K562 (cell line): ENCODE measurements around the gene LMF2. TPM values are rescaled to one million over a fixed set of nuclear protein-coding genes. Genes with fewer than 3 reads are reported as not detected.

Experiments used
- ATAC-seq: fragments of 200-7000 bp; cut with Tn5 transposase; 3 replicates; pipeline ENCODE4 v1.9.1; 2020; ENCODE audit warnings: moderate library complexity
- BruUV-seq: library from RNA; stranded (reverse); fragments of 400-500 nt; replicated peaks from 2 replicates; lab custom pipeline; 2021; lab: Mats Ljungman, UMichigan
- CTCF ChIA-PET: fragments of 300-600 bp; formaldehyde crosslinking; extraction: SDS; loops from one replicate; lab custom pipeline; 2021; ENCODE audit warnings: low intra/inter-chr PET ratio; lab: Yijun Ruan, JAX
- POLR2A ChIA-PET: fragments of 300-600, 350-650 bp; sonication (Branson Sonifier 250); formaldehyde crosslinking; extraction: SDS; loops from one replicate; lab custom pipeline; 2021; ENCODE audit warnings: antibody characterized with exemption, inconsistent platforms; lab: Yijun Ruan, JAX
- DNase-seq, 4 experiments: peaks; one replicate each; pipeline versions ENCODE4 v3.0.0 to v3.0.0-alpha.2; 2011 to 2018; ENCODE audit warnings: low spot score in 3 of 4, mixed read lengths in 3 of 4; ENCODE audit errors: extremely low read depth in 1 of 4
- FAIRE-seq: peaks from 2 replicates; lab custom pipeline; 2011; peaks lifted over from hg19 to GRCh38; lab: Jason Lieb, UNC
- H2AFZ ChIP-seq: 2 replicates; pipeline ENCODE4 v1.6.0; 2011; ENCODE audit warnings: low read depth, low read length, control low read depth, inconsistent platforms
- H3K27ac ChIP-seq: fragments of 200-600 bp; 3 replicates; pipeline ENCODE4 v1.8.0; 2011; ENCODE audit warnings: low read depth, mild to moderate bottlenecking, control low read depth, inconsistent platforms, low read length, moderate library complexity, mixed read lengths; ENCODE audit errors: extremely low read depth
- H3K27me3 ChIP-seq, 2 experiments: fragments of 300-600 bp in 1 of 2; 2 replicates in 1 of 2; 3 replicates in 1 of 2; pipeline versions ENCODE4 v1.6.0 to v1.8.0; 2011; ENCODE audit warnings: inconsistent platforms in 2 of 2, low read length in 2 of 2, mild to moderate bottlenecking in 1 of 2, mixed read lengths in 1 of 2, moderate library complexity in 1 of 2; ENCODE audit not compliant: control insufficient read depth in 2 of 2, insufficient read depth in 2 of 2
- H3K36me3 ChIP-seq: fragments of 300-600 bp; 3 replicates; pipeline ENCODE4 v1.8.0; 2011; ENCODE audit warnings: mild to moderate bottlenecking, low read length, inconsistent platforms; ENCODE audit not compliant: control insufficient read depth, insufficient read depth
- H3K4me1 ChIP-seq, 2 experiments: fragments of 200-600 bp in 1 of 2; replicated peaks in 1 of 2; 2 replicates in 1 of 2; 3 replicates in 1 of 2; pipeline versions ENCODE4 v1.5.1 to v1.8.0; 2011; ENCODE audit warnings: inconsistent platforms in 2 of 2, low read length in 2 of 2, mild to moderate bottlenecking in 1 of 2, mixed read lengths in 1 of 2, moderate library complexity in 1 of 2; ENCODE audit not compliant: control insufficient read depth in 2 of 2, insufficient read depth in 2 of 2
- H3K4me2 ChIP-seq: 2 replicates; pipeline ENCODE4 v1.6.1; 2011; ENCODE audit warnings: low read length, control low read depth, inconsistent platforms, mixed read lengths; ENCODE audit not compliant: insufficient read depth
- H3K4me3 ChIP-seq: fragments of 200-600 bp; sonication (generic), shearing (Covaris generic); 2 replicates; pipeline ENCODE4 v1.5.1; 2016; ENCODE audit warnings: control low read depth, inconsistent platforms
- H3K79me2 ChIP-seq: fragments of 200-600 bp; 3 replicates; pipeline ENCODE4 v1.8.0; 2011; ENCODE audit warnings: low read length, inconsistent platforms; ENCODE audit not compliant: control insufficient read depth, insufficient read depth
- H3K9ac ChIP-seq, 2 experiments: 2 replicates each; pipeline versions ENCODE4 v1.6.0 to v1.6.1; 2011; ENCODE audit warnings: low read depth in 2 of 2, low read length in 2 of 2, control low read depth in 1 of 2, inconsistent platforms in 1 of 2, mild to moderate bottlenecking in 1 of 2, mixed read lengths in 1 of 2; ENCODE audit not compliant: insufficient read depth in 1 of 2
- H3K9me1 ChIP-seq: one replicate; pipeline ENCODE4 v1.6.0; 2011; ENCODE audit warnings: inconsistent platforms, mild to moderate bottlenecking, low read length, moderate library complexity; ENCODE audit not compliant: control insufficient read depth, insufficient read depth
- H3K9me3 ChIP-seq: replicated peaks from 2 replicates; pipeline ENCODE4 v1.5.1; 2011; ENCODE audit warnings: low read depth, low read length, inconsistent platforms; ENCODE audit not compliant: control insufficient read depth, insufficient read depth
- H4K20me1 ChIP-seq: replicated peaks from 2 replicates; pipeline ENCODE4 v1.6.1; 2011; ENCODE audit warnings: low read length, inconsistent platforms, mixed read lengths; ENCODE audit not compliant: control insufficient read depth, insufficient read depth
- CTBP1 ChIP-seq: fragments of 450-650 bp; IDR thresholded peaks from 2 replicates; pipeline ENCODE4 v1.6.1; 2016; ENCODE audit warnings: borderline replicate concordance
- ETV5 ChIP-seq: sonication (generic); formaldehyde crosslinking; IDR thresholded peaks from 2 replicates; pipeline ENCODE4 v1.4.0; 2020; ENCODE audit warnings: low read depth, mild to moderate bottlenecking, missing genetic modification reagents
- SMARCA5 ChIP-seq: fragments of 450-650 bp; IDR thresholded peaks from 2 replicates; pipeline ENCODE4 v1.6.1; 2016
- SNAPC5 ChIP-seq: fragments of 250-450 bp; sonication (Bioruptor Pico); IDR thresholded peaks from 2 replicates; pipeline ENCODE4 v1.8.0; 2021; ENCODE audit warnings: moderate library complexity, mild to moderate bottlenecking, inconsistent platforms
- THAP12 ChIP-seq: fragments of 250-450 bp; sonication (Bioruptor Pico); IDR thresholded peaks from 2 replicates; pipeline ENCODE4 v1.9.0; 2021; ENCODE audit warnings: mild to moderate bottlenecking, inconsistent platforms
- THRA ChIP-seq: fragments of 450-650 bp; IDR thresholded peaks from 2 replicates; pipeline ENCODE4 v1.6.1; 2017; ENCODE audit warnings: mild to moderate bottlenecking, moderate library complexity
- ZSCAN32 ChIP-seq: fragments of 450-650 bp; formaldehyde crosslinking; IDR thresholded peaks from 2 replicates; pipeline ENCODE4 v1.4.0; 2020; ENCODE audit warnings: mild to moderate bottlenecking, moderate library complexity
- WGBS: fragments of 100-300 bp; shearing (Covaris generic); methylation state at CpG from one replicate; pipeline ENCODE4 v1.1.6; 2016; ENCODE audit warnings: low coverage, mixed read lengths; ENCODE audit not compliant: insufficient coverage; ENCODE audit errors: missing lambda C conversion rate; 5-methylcytosine and 5-hydroxymethylcytosine counted together
- in situ Hi-C: fragments of 300-500 bp; cut with MboI; formaldehyde crosslinking; loops from 4 replicates; pipeline ENCODE4 v1.15.0; 2018; ENCODE audit warnings: inconsistent platforms, mixed read lengths
- intact Hi-C: fragments of 100-400 bp; cut with micrococcal nuclease; formaldehyde crosslinking; loops from 2 replicates; pipeline ENCODE4 v1.14.2; 2022
- polyA plus RNA-seq, 8 experiments: library from polyadenylated mRNA; depleted of rRNA in 4 of 8; stranded (reverse) in 5 of 8; unstranded in 3 of 8; fragments of >200 nt; fragmentation: Nextera tagmentation in 2 of 8; fragmentation: Illumina TruSeq in 1 of 8; extraction: Ambion mirVana in 2 of 8; extraction: Trizol in 1 of 8; gene quantifications; 2 replicates each; pipeline versions ENCODE4 v1.2.1 to v1.2.3, GENCODE V29; 2011 to 2014; ENCODE audit warnings: inconsistent platforms in 1 of 8, missing spikeins in 1 of 8
- total RNA-seq, 7 experiments: library from RNA; depleted of rRNA in 6 of 7; stranded (reverse); fragments of >200 nt in 6 of 7; fragmentation: Illumina TruSeq in 2 of 7; extraction: Trizol in 2 of 7; gene quantifications; 2 replicates each; pipeline versions ENCODE4 v1.2.1 to v1.2.3, GENCODE V29; 2011 to 2021; ENCODE audit warnings: low replicate concordance in 1 of 7
- TF ChIP-seq, protein P1 (sequence below), 3 experiments: fragments of 200-800 bp in 1 of 3; fragments of 250-450 bp in 1 of 3; fragments of 450-650 bp in 1 of 3; sonication (Bioruptor Pico) in 1 of 3; sonication (Bioruptor generic) in 1 of 3; formaldehyde crosslinking in 1 of 3; IDR thresholded peaks; 2 replicates each; pipeline versions ENCODE4 v1.6.1 to v1.8.0; 2016 to 2022; ENCODE audit warnings: mild to moderate bottlenecking in 2 of 3, missing genetic modification characterization in 2 of 3, missing compliant biosample characterization in 1 of 3, moderate library complexity in 1 of 3
- TF ChIP-seq, protein P2 (sequence below): sonication (generic); formaldehyde crosslinking; IDR thresholded peaks from 2 replicates; pipeline ENCODE4 v1.8.0; 2023; ENCODE audit warnings: missing genetic modification reagents, mild to moderate bottlenecking, borderline replicate concordance

The LMF2 gene
- total and polyA plus RNA-seq, 9 of the 15 experiments (the other 6 are each of a cell fraction or from before 2014, with no cell fraction given): 0.08 to 37.1 (median 7.6) TPM

DNA sequence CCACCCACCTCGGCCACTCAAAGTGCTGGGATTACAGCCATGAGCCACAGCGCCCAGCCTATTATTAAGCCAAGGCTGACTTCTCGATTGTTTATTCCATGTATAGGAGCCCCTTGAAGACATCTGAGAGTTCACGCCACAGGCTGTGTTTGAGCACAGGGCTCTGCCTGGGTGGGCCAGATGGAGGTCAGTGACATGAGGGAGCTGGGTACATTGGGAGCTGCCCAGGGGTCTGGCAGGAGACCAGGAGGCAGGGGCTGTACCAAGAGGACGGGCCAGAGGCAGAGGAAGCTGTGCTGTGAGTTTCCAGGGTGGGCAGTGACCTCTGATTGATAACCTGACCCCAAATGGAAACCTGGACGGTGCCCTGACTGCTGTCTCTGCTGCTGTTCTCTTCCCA is 5.4 kb downstream of the LMF2 start:
- in situ Hi-C loops (no loop called here), intact Hi-C loops (no loop called here)
- Histone ChIP-seq H3K36me3 (peaks cover 22% of the 10 kb centered on the region; the same call in 1 of the 3 replicates), H3K27me3 (no peaks in the 10 kb centered on the region), H3K4me1 (peaks cover 3 to 43% of the 10 kb centered on the region in 2 experiments; a peak in 3 of 5 replicates), H4K20me1 (no peaks in the 10 kb centered on the region), H3K9ac (no peak overlapping the region; a peak in 1 of 4 replicates), H3K9me3 (0 out of 2 replicates have a peak, but pooled peaks cover 1% of the 10 kb centered on the region), H3K4me2 (no peak overlapping the region), H3K4me3 (no peak overlapping the region), H3K27ac (no peak overlapping the region), H3K9me1 (no peaks in the 10 kb centered on the region), H2AFZ (no peak overlapping the region), H3K79me2 (peaks cover 8% of the 10 kb centered on the region)
- CTCF ChIA-PET: no interaction called here
- no peak for DNase-seq
- POLR2A ChIA-PET: no interaction called here
- WGBS: 84% methylated on average over 5 of the region's 6 CpGs
- BruUV-seq: no TSS peak
- no peak for ATAC-seq
- no peak for FAIRE-seq
- no peak for TF ChIP-seq SNAPC5 (CRISPR knock-in tag)
- TF ChIP-seq SMARCA5: no peak
- no peak for TF ChIP-seq ETV5 (CRISPR knock-in tag)
- TF ChIP-seq CTBP1: no peak
- no peak for TF ChIP-seq THAP12 (CRISPR knock-in tag)
- TF ChIP-seq, protein P1, sequence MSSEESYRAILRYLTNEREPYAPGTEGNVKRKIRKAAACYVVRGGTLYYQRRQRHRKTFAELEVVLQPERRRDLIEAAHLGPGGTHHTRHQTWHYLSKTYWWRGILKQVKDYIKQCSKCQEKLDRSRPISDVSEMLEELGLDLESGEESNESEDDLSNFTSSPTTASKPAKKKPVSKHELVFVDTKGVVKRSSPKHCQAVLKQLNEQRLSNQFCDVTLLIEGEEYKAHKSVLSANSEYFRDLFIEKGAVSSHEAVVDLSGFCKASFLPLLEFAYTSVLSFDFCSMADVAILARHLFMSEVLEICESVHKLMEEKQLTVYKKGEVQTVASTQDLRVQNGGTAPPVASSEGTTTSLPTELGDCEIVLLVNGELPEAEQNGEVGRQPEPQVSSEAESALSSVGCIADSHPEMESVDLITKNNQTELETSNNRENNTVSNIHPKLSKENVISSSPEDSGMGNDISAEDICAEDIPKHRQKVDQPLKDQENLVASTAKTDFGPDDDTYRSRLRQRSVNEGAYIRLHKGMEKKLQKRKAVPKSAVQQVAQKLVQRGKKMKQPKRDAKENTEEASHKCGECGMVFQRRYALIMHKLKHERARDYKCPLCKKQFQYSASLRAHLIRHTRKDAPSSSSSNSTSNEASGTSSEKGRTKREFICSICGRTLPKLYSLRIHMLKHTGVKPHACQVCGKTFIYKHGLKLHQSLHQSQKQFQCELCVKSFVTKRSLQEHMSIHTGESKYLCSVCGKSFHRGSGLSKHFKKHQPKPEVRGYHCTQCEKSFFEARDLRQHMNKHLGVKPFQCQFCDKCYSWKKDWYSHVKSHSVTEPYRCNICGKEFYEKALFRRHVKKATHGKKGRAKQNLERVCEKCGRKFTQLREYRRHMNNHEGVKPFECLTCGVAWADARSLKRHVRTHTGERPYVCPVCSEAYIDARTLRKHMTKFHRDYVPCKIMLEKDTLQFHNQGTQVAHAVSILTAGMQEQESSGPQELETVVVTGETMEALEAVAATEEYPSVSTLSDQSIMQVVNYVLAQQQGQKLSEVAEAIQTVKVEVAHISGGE (CRISPR knock-in tag; IDR thresholded peaks at IDR 0.05): no peak
- no peak for TF ChIP-seq ZSCAN32 (CRISPR knock-in tag)
- TF ChIP-seq THRA: no peak
- TF ChIP-seq, protein P2, sequence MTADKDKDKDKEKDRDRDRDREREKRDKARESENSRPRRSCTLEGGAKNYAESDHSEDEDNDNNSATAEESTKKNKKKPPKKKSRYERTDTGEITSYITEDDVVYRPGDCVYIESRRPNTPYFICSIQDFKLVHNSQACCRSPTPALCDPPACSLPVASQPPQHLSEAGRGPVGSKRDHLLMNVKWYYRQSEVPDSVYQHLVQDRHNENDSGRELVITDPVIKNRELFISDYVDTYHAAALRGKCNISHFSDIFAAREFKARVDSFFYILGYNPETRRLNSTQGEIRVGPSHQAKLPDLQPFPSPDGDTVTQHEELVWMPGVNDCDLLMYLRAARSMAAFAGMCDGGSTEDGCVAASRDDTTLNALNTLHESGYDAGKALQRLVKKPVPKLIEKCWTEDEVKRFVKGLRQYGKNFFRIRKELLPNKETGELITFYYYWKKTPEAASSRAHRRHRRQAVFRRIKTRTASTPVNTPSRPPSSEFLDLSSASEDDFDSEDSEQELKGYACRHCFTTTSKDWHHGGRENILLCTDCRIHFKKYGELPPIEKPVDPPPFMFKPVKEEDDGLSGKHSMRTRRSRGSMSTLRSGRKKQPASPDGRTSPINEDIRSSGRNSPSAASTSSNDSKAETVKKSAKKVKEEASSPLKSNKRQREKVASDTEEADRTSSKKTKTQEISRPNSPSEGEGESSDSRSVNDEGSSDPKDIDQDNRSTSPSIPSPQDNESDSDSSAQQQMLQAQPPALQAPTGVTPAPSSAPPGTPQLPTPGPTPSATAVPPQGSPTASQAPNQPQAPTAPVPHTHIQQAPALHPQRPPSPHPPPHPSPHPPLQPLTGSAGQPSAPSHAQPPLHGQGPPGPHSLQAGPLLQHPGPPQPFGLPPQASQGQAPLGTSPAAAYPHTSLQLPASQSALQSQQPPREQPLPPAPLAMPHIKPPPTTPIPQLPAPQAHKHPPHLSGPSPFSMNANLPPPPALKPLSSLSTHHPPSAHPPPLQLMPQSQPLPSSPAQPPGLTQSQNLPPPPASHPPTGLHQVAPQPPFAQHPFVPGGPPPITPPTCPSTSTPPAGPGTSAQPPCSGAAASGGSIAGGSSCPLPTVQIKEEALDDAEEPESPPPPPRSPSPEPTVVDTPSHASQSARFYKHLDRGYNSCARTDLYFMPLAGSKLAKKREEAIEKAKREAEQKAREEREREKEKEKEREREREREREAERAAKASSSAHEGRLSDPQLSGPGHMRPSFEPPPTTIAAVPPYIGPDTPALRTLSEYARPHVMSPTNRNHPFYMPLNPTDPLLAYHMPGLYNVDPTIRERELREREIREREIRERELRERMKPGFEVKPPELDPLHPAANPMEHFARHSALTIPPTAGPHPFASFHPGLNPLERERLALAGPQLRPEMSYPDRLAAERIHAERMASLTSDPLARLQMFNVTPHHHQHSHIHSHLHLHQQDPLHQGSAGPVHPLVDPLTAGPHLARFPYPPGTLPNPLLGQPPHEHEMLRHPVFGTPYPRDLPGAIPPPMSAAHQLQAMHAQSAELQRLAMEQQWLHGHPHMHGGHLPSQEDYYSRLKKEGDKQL (CRISPR knock-in tag): no peak
